ENCODE measurements around the gene CMTM8.

Gene CMTM8

GRCh38 chr3:32256206-32256605 lies 17.7 kb downstream of the CMTM8 start:
- H3K4me3 ChIP-seq (replicated peaks in 1 of 2; ENCODE audit: low read depth in 2 of 2, low read length in 2 of 2): no peak overlapping the region
- no peak for TF ChIP-seq CTCF (IDR thresholded peaks at IDR 0.05; ENCODE audit: low read depth, low read length)
- DNase-seq (ENCODE audit: low read depth in 2 of 2): no peak

- no peak for TF ChIP-seq CTCF (IDR thresholded peaks at IDR 0.05; ENCODE audit: low read depth, low read length)
- peak in 1 of 2 donors; percentile 31 for DNase-seq (ENCODE audit: low read depth in 2 of 2)
- H3K4me3 ChIP-seq (replicated peaks in 1 of 2; ENCODE audit: low read depth in 2 of 2, low read length in 2 of 2): no peak overlapping the region
Measured at GRCh38 chr3:32257042-32257441, 18.6 kb downstream of the CMTM8 start.

- no peak for DNase-seq (ENCODE audit: low read depth in 2 of 2)
- TF ChIP-seq CTCF (IDR thresholded peaks at IDR 0.05; ENCODE audit: low read depth, low read length): no peak
- no peak overlapping the region for H3K4me3 ChIP-seq (replicated peaks in 1 of 2; ENCODE audit: low read depth in 2 of 2, low read length in 2 of 2)
Measured at GRCh38 chr3:32257641-32258438, 19.4 kb downstream of the CMTM8 start.

- TF ChIP-seq CTCF (IDR thresholded peaks at IDR 0.05; ENCODE audit: low read depth, low read length): no peak
- no peak overlapping the region for H3K4me3 ChIP-seq (replicated peaks in 1 of 2; ENCODE audit: low read depth in 2 of 2, low read length in 2 of 2)
- DNase-seq (ENCODE audit: low read depth in 2 of 2): no peak
Measured at GRCh38 chr3:32258869-32259268, 20.4 kb downstream of the CMTM8 start.

- H3K4me3 ChIP-seq (replicated peaks in 1 of 2; ENCODE audit: low read depth in 2 of 2, low read length in 2 of 2): no peak overlapping the region
- TF ChIP-seq CTCF (IDR thresholded peaks at IDR 0.05; ENCODE audit: low read depth, low read length): no peak
- no peak for DNase-seq (ENCODE audit: low read depth in 2 of 2)
Measured at GRCh38 chr3:32261545-32261944, 23.1 kb downstream of the CMTM8 start.

- TF ChIP-seq CTCF (IDR thresholded peaks at IDR 0.05; ENCODE audit: low read depth, low read length): no peak
- H3K4me3 ChIP-seq (replicated peaks in 1 of 2; ENCODE audit: low read depth in 2 of 2, low read length in 2 of 2): no peak overlapping the region
- no peak for DNase-seq (ENCODE audit: low read depth in 2 of 2)
Measured at GRCh38 chr3:32262201-32262600, 23.7 kb downstream of the CMTM8 start.

GRCh38 chr3:32274306-32274705 lies 35.8 kb downstream of the CMTM8 start:
- TF ChIP-seq CTCF (IDR thresholded peaks at IDR 0.05; ENCODE audit: low read depth, low read length): no peak
- no peak overlapping the region for H3K4me3 ChIP-seq (replicated peaks in 1 of 2; ENCODE audit: low read depth in 2 of 2, low read length in 2 of 2)

More at GRCh38 chr3:32274306-32274705, 35.8 kb downstream of the CMTM8 start:
- no peak for DNase-seq (ENCODE audit: low read depth in 2 of 2)

Data from cardiac fibroblast (primary cell).